ENCODE data around the gene PDE7B. TPM values are rescaled to one million over a fixed set of nuclear protein-coding genes. Genes with fewer than 3 reads are reported as not detected.

The PDE7B gene
- total RNA-seq, 2 experiments from 2014 or later, result 0.58 to 0.68 TPM

DNA sequence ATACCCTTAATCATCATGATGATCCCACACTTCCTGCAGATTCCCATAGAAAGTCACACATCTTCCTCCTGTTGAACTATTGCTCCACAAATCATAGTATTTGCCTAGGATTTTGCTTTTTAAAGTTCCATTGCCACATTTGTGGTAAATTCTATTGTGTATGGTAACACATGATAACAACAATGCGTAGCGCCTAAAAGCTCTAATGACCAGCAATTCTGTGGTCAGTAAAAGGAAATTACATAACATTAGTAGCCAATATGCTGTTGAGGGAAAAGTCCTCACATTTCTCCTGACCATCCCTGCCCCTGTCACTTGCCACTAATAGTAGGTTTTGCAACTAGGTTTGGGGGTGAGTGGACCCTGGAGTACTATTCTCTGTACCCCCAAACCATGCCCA is 31.8 kb upstream of the PDE7B start:
- no peak for DNase-seq
- H3K4me3 Mint-ChIP-seq, result no peak overlapping the region
- POLR2A ChIA-PET, result no interaction called here
- CTCF ChIA-PET, result no interaction called here
- H3K9me3 Mint-ChIP-seq, result no peaks in the 10 kb centered on the region
- ATAC-seq, result no peak
- H3K27me3 Mint-ChIP-seq, result no peaks in the 10 kb centered on the region
- no peaks in the 10 kb centered on the region for H3K4me1 Mint-ChIP-seq (ENCODE audit: low read depth)
- H3K27ac Mint-ChIP-seq, result no peak overlapping the region
- H3K36me3 Mint-ChIP-seq (ENCODE audit: low read depth), result no peaks in the 10 kb centered on the region
- TF ChIP-seq, protein P1, sequence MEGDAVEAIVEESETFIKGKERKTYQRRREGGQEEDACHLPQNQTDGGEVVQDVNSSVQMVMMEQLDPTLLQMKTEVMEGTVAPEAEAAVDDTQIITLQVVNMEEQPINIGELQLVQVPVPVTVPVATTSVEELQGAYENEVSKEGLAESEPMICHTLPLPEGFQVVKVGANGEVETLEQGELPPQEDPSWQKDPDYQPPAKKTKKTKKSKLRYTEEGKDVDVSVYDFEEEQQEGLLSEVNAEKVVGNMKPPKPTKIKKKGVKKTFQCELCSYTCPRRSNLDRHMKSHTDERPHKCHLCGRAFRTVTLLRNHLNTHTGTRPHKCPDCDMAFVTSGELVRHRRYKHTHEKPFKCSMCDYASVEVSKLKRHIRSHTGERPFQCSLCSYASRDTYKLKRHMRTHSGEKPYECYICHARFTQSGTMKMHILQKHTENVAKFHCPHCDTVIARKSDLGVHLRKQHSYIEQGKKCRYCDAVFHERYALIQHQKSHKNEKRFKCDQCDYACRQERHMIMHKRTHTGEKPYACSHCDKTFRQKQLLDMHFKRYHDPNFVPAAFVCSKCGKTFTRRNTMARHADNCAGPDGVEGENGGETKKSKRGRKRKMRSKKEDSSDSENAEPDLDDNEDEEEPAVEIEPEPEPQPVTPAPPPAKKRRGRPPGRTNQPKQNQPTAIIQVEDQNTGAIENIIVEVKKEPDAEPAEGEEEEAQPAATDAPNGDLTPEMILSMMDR (IDR thresholded peaks at IDR 0.05), result no peak
- intact Hi-C loops (cut with micrococcal nuclease), result no loop called here

DNA sequence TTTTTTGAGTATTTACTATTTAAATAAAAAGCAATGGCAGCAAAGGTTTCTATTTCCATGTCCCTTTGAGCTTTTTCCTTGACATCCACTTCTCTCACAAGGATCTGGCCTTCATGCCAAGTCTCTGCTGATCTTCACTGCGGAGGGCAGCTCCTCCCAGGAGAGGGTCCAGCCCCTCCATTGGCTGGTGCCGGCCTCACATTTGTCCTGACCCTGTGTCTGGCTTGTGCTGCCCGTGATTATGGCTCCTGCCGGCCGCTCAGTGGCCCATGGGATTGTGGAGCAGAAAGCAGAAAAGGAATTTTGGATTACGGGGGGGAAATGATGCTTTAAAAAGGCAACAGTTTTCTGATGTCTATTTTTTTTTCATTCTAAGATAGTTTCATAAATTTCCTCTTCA is 31.2 kb upstream of the PDE7B start:
- Mint-ChIP-seq H3K4me3 (no peak overlapping the region), H3K36me3 (ENCODE audit: low read depth) (no peaks in the 10 kb centered on the region), H3K27ac (no peak overlapping the region), H3K9me3 (no peaks in the 10 kb centered on the region), H3K4me1 (ENCODE audit: low read depth) (no peaks in the 10 kb centered on the region), H3K27me3 (no peaks in the 10 kb centered on the region)
- CTCF ChIA-PET, result no interaction called here
- DNase-seq (no peak), ATAC-seq (no peak)
- POLR2A ChIA-PET, result no interaction called here
- intact Hi-C loops (cut with micrococcal nuclease), result no loop called here
- TF ChIP-seq, protein P1 (IDR thresholded peaks at IDR 0.05), result no peak

DNA sequence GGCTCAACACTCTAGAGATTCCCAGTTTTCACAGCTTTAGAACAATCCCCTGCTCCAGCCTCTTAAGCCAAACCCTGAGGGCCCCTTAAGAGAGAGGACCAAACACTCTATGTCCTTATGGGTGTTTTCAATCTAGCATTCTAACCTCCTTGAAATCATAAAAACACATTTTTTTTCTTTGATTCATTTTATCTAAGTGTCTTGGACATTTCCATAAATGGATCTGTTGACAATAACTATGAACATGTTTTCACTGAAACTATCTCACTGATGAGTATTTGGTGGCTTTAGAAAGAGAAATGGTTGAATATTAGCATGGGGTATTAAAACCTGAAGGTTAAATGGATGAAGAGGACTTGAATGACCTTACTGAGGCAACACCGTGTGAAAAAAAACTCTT is 27.6 kb upstream of the PDE7B start:
- no peak overlapping the region for H3K4me3 Mint-ChIP-seq
- TF ChIP-seq, protein P1 (IDR thresholded peaks at IDR 0.05), result no peak
- ChIA-PET CTCF (no interaction called here), POLR2A (interaction anchor here (1.0 kb wide), 1 partner anchor 9 kb away, joined by 3 read pairs; no protein-coding TSS in a partner anchor)
- intact Hi-C loops (cut with micrococcal nuclease), result no loop called here
- ATAC-seq (no peak), DNase-seq (no peak)
- H3K27ac Mint-ChIP-seq, result no peak overlapping the region
- no peaks in the 10 kb centered on the region for H3K27me3 Mint-ChIP-seq
- H3K9me3 Mint-ChIP-seq, result no peaks in the 10 kb centered on the region
- H3K36me3 Mint-ChIP-seq (ENCODE audit: low read depth), result no peaks in the 10 kb centered on the region
- no peaks in the 10 kb centered on the region for H3K4me1 Mint-ChIP-seq (ENCODE audit: low read depth)

DNA sequence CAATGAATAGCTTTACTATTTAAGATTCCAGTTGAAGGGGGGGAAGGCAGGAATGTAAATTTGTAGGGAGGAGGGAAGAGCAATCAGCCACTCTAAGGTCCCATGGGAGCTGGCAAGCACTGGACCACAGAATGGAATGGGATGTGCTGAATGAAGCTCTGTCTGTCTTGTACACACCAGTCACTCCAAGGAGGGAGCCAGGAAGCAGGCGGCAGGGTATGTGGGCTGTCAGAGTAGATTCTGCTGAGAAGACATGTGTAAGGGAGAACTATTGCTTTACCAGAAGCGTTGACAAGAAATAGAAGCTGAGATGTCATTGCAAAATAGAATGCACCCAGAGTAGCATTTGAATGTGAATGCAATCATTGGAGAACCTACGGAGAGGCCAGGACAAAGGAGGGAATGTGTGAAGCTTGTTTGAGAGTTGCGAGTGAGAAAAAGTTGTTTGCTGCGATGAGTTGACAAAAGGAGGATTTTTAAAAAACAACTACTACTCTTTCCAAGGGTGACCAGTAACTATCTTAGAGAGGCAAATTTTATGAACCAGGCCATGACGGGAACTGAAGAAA is 25.2 kb upstream of the PDE7B start:
- H3K9me3 Mint-ChIP-seq, result no peaks in the 10 kb centered on the region

DNA sequence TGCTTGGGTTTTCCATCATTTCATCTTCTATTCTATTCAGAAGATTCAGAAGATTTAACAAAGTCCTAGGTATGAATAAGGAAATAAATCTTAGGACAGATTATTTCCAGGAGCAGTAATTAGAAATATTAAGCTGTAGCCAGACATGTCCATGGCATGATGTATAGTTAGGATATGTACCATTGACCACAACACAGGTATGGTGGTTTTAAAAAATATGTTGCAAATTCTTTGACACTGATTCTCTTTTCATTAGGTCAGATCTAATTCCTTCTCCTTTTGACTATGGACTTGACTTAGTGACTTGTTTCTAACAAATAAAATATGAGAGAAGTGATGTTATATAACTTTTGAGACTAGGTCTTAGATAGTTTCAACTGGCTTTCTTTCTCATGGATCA is 23.5 kb upstream of the PDE7B start:
- no peaks in the 10 kb centered on the region for H3K27me3 Mint-ChIP-seq
- TF ChIP-seq, protein P1 (IDR thresholded peaks at IDR 0.05), result no peak
- DNase-seq (no peak), ATAC-seq (no peak)
- ChIA-PET CTCF (interaction anchor here (0.8 kb wide), 1 partner anchor 8 kb away, joined by 3 read pairs; no protein-coding TSS in a partner anchor), POLR2A (no interaction called here)
- H3K4me1 Mint-ChIP-seq (ENCODE audit: low read depth), result no peaks in the 10 kb centered on the region
- no peaks in the 10 kb centered on the region for H3K9me3 Mint-ChIP-seq
- no peak overlapping the region for H3K4me3 Mint-ChIP-seq
- H3K27ac Mint-ChIP-seq, result no peak overlapping the region
- intact Hi-C loops (cut with micrococcal nuclease), result no loop called here
- no peaks in the 10 kb centered on the region for H3K36me3 Mint-ChIP-seq (ENCODE audit: low read depth)

More for the DNA sequence above, 25.2 kb upstream of the PDE7B start:
- CTCF ChIA-PET, result no interaction called here
- DNase-seq (no peak), ATAC-seq (no peak)
- TF ChIP-seq, protein P1 (IDR thresholded peaks at IDR 0.05), result no peak
- Mint-ChIP-seq H3K4me1 (ENCODE audit: low read depth) (no peaks in the 10 kb centered on the region), H3K36me3 (ENCODE audit: low read depth) (no peaks in the 10 kb centered on the region), H3K27ac (no peak overlapping the region), H3K27me3 (no peaks in the 10 kb centered on the region), H3K4me3 (no peak overlapping the region)
- POLR2A ChIA-PET, result no interaction called here
- intact Hi-C loops (cut with micrococcal nuclease), result no loop called here
